ENCODE measurements around the gene CDC42BPB. TPM values are rescaled to one million over a fixed set of nuclear protein-coding genes. Genes with fewer than 3 reads are reported as not detected.

Gene CDC42BPB
- total RNA-seq, 1 experiment from 2014 or later: 96.9 TPM

GRCh38 chr14:102951799-102952198, 105.5 kb downstream of the CDC42BPB start:
- no peak overlapping the region; the same call in 1 of the 2 replicates for H3K27ac Mint-ChIP-seq
- POLR2A ChIA-PET: no interaction called here

GRCh38 chr14:102951034-102951433, 106.3 kb downstream of the CDC42BPB start:
- no peak for TF ChIP-seq ZNF671 (CRISPR knock-in tag; IDR thresholded peaks at IDR 0.05)
- no peaks in the 10 kb centered on the region for H3K9me3 Mint-ChIP-seq
- ATAC-seq: no peak
- no peak overlapping the region for H3K27ac Mint-ChIP-seq
- peaks cover 55% of the 10 kb centered on the region for H3K36me3 Mint-ChIP-seq
- CTCF ChIA-PET: no interaction called here
- POLR2A ChIA-PET: no interaction called here
- DNase-seq (ENCODE audit: low spot score): no peak
- H3K4me1 Mint-ChIP-seq: no peaks in the 10 kb centered on the region
- H3K27me3 Mint-ChIP-seq (ENCODE audit: low read depth): no peaks in the 10 kb centered on the region; the same call in 1 of the 2 replicates
- no peak overlapping the region for H3K4me3 Mint-ChIP-seq

More at GRCh38 chr14:102951799-102952198, 105.5 kb downstream of the CDC42BPB start:
- H3K4me1 Mint-ChIP-seq: no peaks in the 10 kb centered on the region
- ATAC-seq (no peak), DNase-seq (ENCODE audit: low spot score) (no peak)
- CTCF ChIA-PET: no interaction called here
- H3K36me3 Mint-ChIP-seq: peaks cover 51% of the 10 kb centered on the region
- TF ChIP-seq SMAD3 (CRISPR knock-in tag; IDR thresholded peaks at IDR 0.05; ENCODE audit: borderline replicate concordance) (no peak), FOXJ3 (CRISPR knock-in tag; IDR thresholded peaks at IDR 0.05; ENCODE audit: borderline replicate concordance) (no peak), ZNF423 (CRISPR knock-in tag; IDR thresholded peaks at IDR 0.05) (no peak), ZNF512 (CRISPR knock-in tag; IDR thresholded peaks at IDR 0.05; ENCODE audit: borderline replicate concordance) (no peak), ZNF416 (CRISPR knock-in tag; IDR thresholded peaks at IDR 0.05) (no peak)
- no peak overlapping the region for H3K4me3 Mint-ChIP-seq
- no peaks in the 10 kb centered on the region; the same call in 1 of the 2 replicates for H3K27me3 Mint-ChIP-seq (ENCODE audit: low read depth)
- H3K9me3 Mint-ChIP-seq: no peaks in the 10 kb centered on the region

- CTCF ChIA-PET: interaction anchor here (0.7 kb wide), 1 partner anchor 19 kb away, joined by 3 read pairs; no protein-coding TSS in a partner anchor
- no peak for DNase-seq (ENCODE audit: low spot score)
Measured at GRCh38 chr14:102949801-102950451, 107.4 kb downstream of the CDC42BPB start.

More at GRCh38 chr14:102949801-102950451, 107.4 kb downstream of the CDC42BPB start:
- Mint-ChIP-seq H3K9me3 (no peaks in the 10 kb centered on the region), H3K4me3 (no peak overlapping the region), H3K4me1 (no peaks in the 10 kb centered on the region), H3K36me3 (peaks cover 58% of the 10 kb centered on the region), H3K27me3 (ENCODE audit: low read depth) (no peaks in the 10 kb centered on the region; the same call in 1 of the 2 replicates), H3K27ac (no peak overlapping the region)
- TF ChIP-seq USF1 (CRISPR knock-in tag; IDR thresholded peaks at IDR 0.05): no peak
- no peak for TF ChIP-seq MLX (CRISPR knock-in tag; IDR thresholded peaks at IDR 0.05)
- TF ChIP-seq ZNF281 (CRISPR knock-in tag; IDR thresholded peaks at IDR 0.05): no peak
- TF ChIP-seq SOX15 (CRISPR knock-in tag; IDR thresholded peaks at IDR 0.05): no peak
- no peak for TF ChIP-seq ZNF416 (CRISPR knock-in tag; IDR thresholded peaks at IDR 0.05)
- no peak for TF ChIP-seq ATF6 (CRISPR knock-in tag; IDR thresholded peaks at IDR 0.05)
- no peak for TF ChIP-seq TEAD4 (CRISPR knock-in tag; IDR thresholded peaks at IDR 0.05)
- no peak for TF ChIP-seq GRHL2 (CRISPR knock-in tag; IDR thresholded peaks at IDR 0.05; ENCODE audit: insufficient replicate concordance, severe bottlenecking)
- no peak for ATAC-seq
- POLR2A ChIA-PET: no interaction called here

All from WTC11 (cell line).